OCI-LY3 (cell line): ENCODE results near the gene SCGB1A1.

Experiments used
- EZH2phosphoT487 ChIP-seq: fragments of 200-600 bp; shearing (Covaris generic); IDR thresholded peaks from 2 replicates; pipeline ENCODE4 v1.6.1; 2018; ENCODE audit warnings: antibody characterized with exemption, mixed run types, low read depth
- TF ChIP-seq, protein P1 (sequence below): fragments of 200-600, 300-600 bp; sonication (generic); IDR thresholded peaks from 2 replicates; pipeline ENCODE4 v1.5.1; 2014; ENCODE audit warnings: antibody characterized with exemption, low read length, low read depth

DNA sequence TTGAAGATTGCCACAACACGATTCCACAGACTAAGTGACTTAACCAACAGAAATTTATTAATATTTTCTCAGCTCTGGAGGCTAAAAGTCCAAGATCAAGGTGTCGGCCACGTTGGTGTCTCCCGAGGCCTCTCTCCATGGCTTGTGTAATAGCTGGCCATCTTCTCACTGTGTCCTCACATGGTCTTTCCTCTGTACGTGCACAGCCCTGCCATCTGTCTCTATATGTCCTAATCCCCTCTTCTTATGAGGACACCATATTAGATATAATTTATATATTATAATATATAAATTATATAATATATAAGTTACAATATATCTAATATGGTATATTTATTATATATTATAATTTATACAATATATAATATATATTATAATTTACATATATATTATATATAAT is 25.1 kb upstream of the SCGB1A1 start:
- TF ChIP-seq, protein P1, sequence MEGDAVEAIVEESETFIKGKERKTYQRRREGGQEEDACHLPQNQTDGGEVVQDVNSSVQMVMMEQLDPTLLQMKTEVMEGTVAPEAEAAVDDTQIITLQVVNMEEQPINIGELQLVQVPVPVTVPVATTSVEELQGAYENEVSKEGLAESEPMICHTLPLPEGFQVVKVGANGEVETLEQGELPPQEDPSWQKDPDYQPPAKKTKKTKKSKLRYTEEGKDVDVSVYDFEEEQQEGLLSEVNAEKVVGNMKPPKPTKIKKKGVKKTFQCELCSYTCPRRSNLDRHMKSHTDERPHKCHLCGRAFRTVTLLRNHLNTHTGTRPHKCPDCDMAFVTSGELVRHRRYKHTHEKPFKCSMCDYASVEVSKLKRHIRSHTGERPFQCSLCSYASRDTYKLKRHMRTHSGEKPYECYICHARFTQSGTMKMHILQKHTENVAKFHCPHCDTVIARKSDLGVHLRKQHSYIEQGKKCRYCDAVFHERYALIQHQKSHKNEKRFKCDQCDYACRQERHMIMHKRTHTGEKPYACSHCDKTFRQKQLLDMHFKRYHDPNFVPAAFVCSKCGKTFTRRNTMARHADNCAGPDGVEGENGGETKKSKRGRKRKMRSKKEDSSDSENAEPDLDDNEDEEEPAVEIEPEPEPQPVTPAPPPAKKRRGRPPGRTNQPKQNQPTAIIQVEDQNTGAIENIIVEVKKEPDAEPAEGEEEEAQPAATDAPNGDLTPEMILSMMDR: no peak
- no peak for TF ChIP-seq EZH2phosphoT487
